Fibroblast of skin of scalp (primary cell): ENCODE measurements around the gene POU5F1.
A peak's percentile ranks its signal among the peaks of the same experiment; 100 is the strongest.
"Not testable (repeated sequence)": the region's sequence is repeated elsewhere in the genome, so short reads cannot be mapped to it uniquely, and the experiment has no call there.

ENCODE experiments used
- DNase-seq: peaks from one replicate; pipeline ENCODE4 v3.0.0-alpha.2; 2013

The POU5F1 gene

GRCh38 chr6:31190488-31190887 is 20.0 kb upstream of the POU5F1 start:
- DNase-seq, result no peak

- DNase-seq, result not testable (repeated sequence)
Observed at GRCh38 chr6:31189223-31189622, 18.7 kb upstream of the POU5F1 start.

GRCh38 chr6:31187780-31188194 is 17.3 kb upstream of the POU5F1 start:
- no peak for DNase-seq

- no peak for DNase-seq
Observed at GRCh38 chr6:31186052-31186734, 15.7 kb upstream of the POU5F1 start.

GRCh38 chr6:31185695-31186051 is 15.2 kb upstream of the POU5F1 start:
- not testable (repeated sequence) for DNase-seq

GRCh38 chr6:31183859-31184258 is 13.4 kb upstream of the POU5F1 start:
- DNase-seq, result not testable (repeated sequence)

- DNase-seq, result not testable (repeated sequence)
Observed at GRCh38 chr6:31183287-31183686, 12.8 kb upstream of the POU5F1 start.

GRCh38 chr6:31180500-31180899 is 10.0 kb upstream of the POU5F1 start:
- peak; percentile 84 for DNase-seq

GRCh38 chr6:31179896-31180295 is 9.4 kb upstream of the POU5F1 start:
- DNase-seq, result no peak

GRCh38 chr6:31179042-31179386 is 8.5 kb upstream of the POU5F1 start:
- DNase-seq, result no peak

- DNase-seq, result no peak
Observed at GRCh38 chr6:31178143-31179041, 7.9 kb upstream of the POU5F1 start.

- DNase-seq, result peak; percentile 85
Observed at GRCh38 chr6:31175971-31176370, 5.5 kb upstream of the POU5F1 start.

- no peak for DNase-seq
Observed at GRCh38 chr6:31174378-31174777, 3.9 kb upstream of the POU5F1 start.

- DNase-seq, result no peak
Observed at GRCh38 chr6:31173406-31173805, 2.9 kb upstream of the POU5F1 start.

GRCh38 chr6:31172973-31173384 is 2.5 kb upstream of the POU5F1 start:
- no peak for DNase-seq

GRCh38 chr6:31171931-31172905 is 1.7 kb upstream of the POU5F1 start:
- DNase-seq, result no peak

- DNase-seq, result no peak
Observed at GRCh38 chr6:31170987-31171671, 647 bp upstream of the POU5F1 start.

- DNase-seq, result not testable (repeated sequence)
Observed at GRCh38 chr6:31169858-31170599, 453 bp downstream of the POU5F1 start.

- no peak for DNase-seq
Observed at GRCh38 chr6:31169123-31169857, 1.2 kb downstream of the POU5F1 start.

GRCh38 chr6:31168606-31169005 is 1.9 kb downstream of the POU5F1 start:
- DNase-seq, result no peak

- DNase-seq, result no peak
Observed at GRCh38 chr6:31165986-31166385, 4.5 kb downstream of the POU5F1 start.
